AG10803 (cell line): ENCODE results near the gene FOXN4.

ENCODE experiments used
- DNase-seq: peaks from one replicate; pipeline ENCODE4 v3.0.0; 2010; ENCODE audit warnings: low read depth
- H3K4me3 ChIP-seq: 2 replicates; pipeline ENCODE4 v1.5.1; 2011; ENCODE audit warnings: mild to moderate bottlenecking, low read length, control low read depth
- TF ChIP-seq, protein P1 (sequence below): conservative IDR thresholded peaks from 2 replicates; pipeline ENCODE4 v1.5.1; 2011; ENCODE audit warnings: mild to moderate bottlenecking, low read length, control low read depth, inconsistent platforms

The FOXN4 gene

DNA sequence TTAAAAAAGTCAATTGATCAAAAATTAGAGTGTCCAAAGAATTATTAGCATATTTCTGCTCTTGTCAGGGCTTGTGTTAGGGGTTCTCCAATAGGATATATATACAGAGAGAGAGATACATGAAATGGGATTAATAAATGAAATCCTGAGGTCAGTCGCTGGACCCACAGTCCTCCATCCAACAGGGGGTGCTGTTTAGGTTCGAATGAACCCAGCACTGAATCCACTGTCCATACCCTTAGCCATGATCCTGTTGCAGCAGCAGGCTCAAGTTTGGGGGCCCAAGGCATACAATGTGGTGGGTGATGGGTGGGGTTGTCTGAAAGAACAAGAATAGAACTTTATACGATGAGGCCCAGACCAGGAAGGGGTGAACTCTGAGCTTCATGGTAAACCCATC, 37.8 kb upstream of the FOXN4 start:
- DNase-seq: no peak
- TF ChIP-seq, protein P1, sequence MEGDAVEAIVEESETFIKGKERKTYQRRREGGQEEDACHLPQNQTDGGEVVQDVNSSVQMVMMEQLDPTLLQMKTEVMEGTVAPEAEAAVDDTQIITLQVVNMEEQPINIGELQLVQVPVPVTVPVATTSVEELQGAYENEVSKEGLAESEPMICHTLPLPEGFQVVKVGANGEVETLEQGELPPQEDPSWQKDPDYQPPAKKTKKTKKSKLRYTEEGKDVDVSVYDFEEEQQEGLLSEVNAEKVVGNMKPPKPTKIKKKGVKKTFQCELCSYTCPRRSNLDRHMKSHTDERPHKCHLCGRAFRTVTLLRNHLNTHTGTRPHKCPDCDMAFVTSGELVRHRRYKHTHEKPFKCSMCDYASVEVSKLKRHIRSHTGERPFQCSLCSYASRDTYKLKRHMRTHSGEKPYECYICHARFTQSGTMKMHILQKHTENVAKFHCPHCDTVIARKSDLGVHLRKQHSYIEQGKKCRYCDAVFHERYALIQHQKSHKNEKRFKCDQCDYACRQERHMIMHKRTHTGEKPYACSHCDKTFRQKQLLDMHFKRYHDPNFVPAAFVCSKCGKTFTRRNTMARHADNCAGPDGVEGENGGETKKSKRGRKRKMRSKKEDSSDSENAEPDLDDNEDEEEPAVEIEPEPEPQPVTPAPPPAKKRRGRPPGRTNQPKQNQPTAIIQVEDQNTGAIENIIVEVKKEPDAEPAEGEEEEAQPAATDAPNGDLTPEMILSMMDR: no peak
- no peak overlapping the region for H3K4me3 ChIP-seq

DNA sequence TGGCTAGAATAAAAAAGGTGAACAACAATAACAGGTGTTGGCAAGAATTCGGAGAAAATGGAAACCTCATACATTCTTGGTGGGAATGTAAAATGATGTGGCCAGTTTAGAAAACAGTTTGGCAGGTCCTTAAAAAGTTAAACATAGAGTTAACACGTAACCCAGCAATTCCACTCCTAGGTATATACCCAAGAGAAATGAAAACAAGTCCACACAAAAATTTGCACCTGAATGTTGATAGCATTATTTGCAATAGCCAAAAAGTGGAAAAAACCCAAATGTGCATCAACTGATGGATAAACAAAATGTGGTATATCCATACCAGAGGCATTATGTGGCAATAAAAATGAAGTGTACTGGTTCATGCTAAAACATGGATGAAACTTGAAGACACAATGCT, 36.3 kb upstream of the FOXN4 start:
- no peak for DNase-seq
- TF ChIP-seq, protein P1: no peak

DNA sequence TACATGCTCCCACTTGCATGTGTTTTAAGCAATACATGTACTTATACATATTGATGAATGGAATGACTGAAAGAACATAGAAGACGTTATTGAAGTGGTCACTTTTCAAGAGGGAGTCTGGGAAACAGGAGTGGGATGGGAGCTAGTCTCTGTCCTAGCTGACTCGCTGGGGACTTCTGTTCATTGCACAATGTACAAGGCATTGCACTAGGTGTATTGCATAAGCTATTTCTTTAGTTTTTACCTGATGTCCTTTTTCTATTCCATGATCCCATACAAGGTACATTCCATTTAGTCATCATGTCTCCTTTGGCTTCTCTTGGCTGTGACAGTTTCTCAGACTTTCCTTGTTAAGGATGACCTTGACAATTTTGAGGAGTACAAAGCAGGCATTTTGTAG, 34.6 kb upstream of the FOXN4 start:
- TF ChIP-seq, protein P1: no peak
- no peak for DNase-seq
- H3K4me3 ChIP-seq: no peak overlapping the region

More for the DNA sequence above, 36.3 kb upstream of the FOXN4 start:
- H3K4me3 ChIP-seq: no peak overlapping the region

DNA sequence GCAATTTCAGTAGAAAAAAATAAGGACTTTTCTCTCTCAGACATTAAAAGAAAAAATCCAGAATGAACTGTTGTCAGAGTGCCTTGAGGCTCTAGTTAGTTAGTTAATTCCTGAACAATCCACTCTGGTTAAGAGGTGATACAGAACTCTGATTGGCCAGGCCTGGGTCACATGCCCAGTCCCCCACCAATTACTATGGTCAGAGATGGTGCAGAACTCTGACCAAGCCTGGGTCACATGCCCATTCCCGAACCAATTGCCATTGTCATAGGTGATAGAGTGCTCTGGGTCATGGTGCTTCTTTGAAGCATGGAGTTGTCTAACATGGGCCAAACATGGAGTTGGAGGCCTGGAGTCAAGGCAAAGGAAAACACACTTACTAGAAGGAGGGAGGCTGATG, 27.5 kb upstream of the FOXN4 start:
- no peak overlapping the region for H3K4me3 ChIP-seq
- TF ChIP-seq, protein P1: no peak
- DNase-seq: no peak

GRCh38 chr12:109334887-109335286, 25.8 kb upstream of the FOXN4 start:
- DNase-seq: no peak
- H3K4me3 ChIP-seq: no peak overlapping the region
- TF ChIP-seq, protein P1: no peak

GRCh38 chr12:109331301-109331952, 22.3 kb upstream of the FOXN4 start:
- TF ChIP-seq, protein P1: no peak
- no peak for DNase-seq
- H3K4me3 ChIP-seq: no peak overlapping the region
